ENCODE measurements around the gene SLIT1.

Gene SLIT1

GRCh38 chr10:96986200-96986856 lies 199.4 kb downstream of the SLIT1 start:
- H3K4me3 ChIP-seq = no peak overlapping the region
- no peaks in the 10 kb centered on the region for H3K27me3 ChIP-seq
- H3K4me1 ChIP-seq = peaks cover 33% of the 10 kb centered on the region
- H4K20me1 ChIP-seq = no peaks in the 10 kb centered on the region
- no peaks in the 10 kb centered on the region for H3K9me3 ChIP-seq
- H3K36me3 ChIP-seq = peaks cover 23% of the 10 kb centered on the region
- no peak overlapping the region for H3K27ac ChIP-seq
- no peak for TF ChIP-seq Cebpa-rat (IDR thresholded peaks at IDR 0.05)
- no peak overlapping the region for H3K9ac ChIP-seq
- H3K4me2 ChIP-seq = peak overlapping the region; percentile 77; the same call in 1 of the 2 replicates

- Histone ChIP-seq H3K9me3 (no peaks in the 10 kb centered on the region), H3K27me3 (no peaks in the 10 kb centered on the region), H3K4me3 (peak overlapping the region; percentile 29), H3K27ac (peak overlapping the region; percentile 85), H4K20me1 (no peaks in the 10 kb centered on the region), H3K4me1 (peaks cover 33% of the 10 kb centered on the region), H3K9ac (peak overlapping the region; percentile 70), H3K4me2 (peak overlapping the region; percentile 77), H3K36me3 (peaks cover 34% of the 10 kb centered on the region)
- no peak for TF ChIP-seq Cebpa-rat (IDR thresholded peaks at IDR 0.05)
These were observed 201.1 kb downstream of the SLIT1 start for GRCh38 chr10:96984541-96985131.

GRCh38 chr10:96982149-96982930 lies 203.4 kb downstream of the SLIT1 start:
- Histone ChIP-seq H3K4me1 (peaks cover 33% of the 10 kb centered on the region), H3K9ac (no peak overlapping the region), H3K27ac (no peak overlapping the region), H3K9me3 (no peaks in the 10 kb centered on the region), H3K36me3 (peaks cover 29% of the 10 kb centered on the region), H4K20me1 (no peaks in the 10 kb centered on the region), H3K4me3 (no peak overlapping the region), H3K4me2 (no peak overlapping the region), H3K27me3 (no peaks in the 10 kb centered on the region)
- no peak for TF ChIP-seq Cebpa-rat (IDR thresholded peaks at IDR 0.05)

- Histone ChIP-seq H3K36me3 (peaks cover 29% of the 10 kb centered on the region), H3K27me3 (no peaks in the 10 kb centered on the region), H3K9ac (no peak overlapping the region), H3K9me3 (no peaks in the 10 kb centered on the region), H3K4me3 (no peak overlapping the region), H3K27ac (no peak overlapping the region), H3K4me2 (no peak overlapping the region), H3K4me1 (peaks cover 18% of the 10 kb centered on the region), H4K20me1 (no peaks in the 10 kb centered on the region)
- no peak for TF ChIP-seq Cebpa-rat (IDR thresholded peaks at IDR 0.05)
These were observed 207.1 kb downstream of the SLIT1 start for GRCh38 chr10:96978621-96979154.

- Histone ChIP-seq H4K20me1 (no peaks in the 10 kb centered on the region), H3K9ac (no peak overlapping the region), H3K9me3 (no peaks in the 10 kb centered on the region), H3K27me3 (no peaks in the 10 kb centered on the region), H3K36me3 (no peaks in the 10 kb centered on the region; the same call in 1 of the 2 replicates), H3K4me1 (peaks cover 13% of the 10 kb centered on the region), H3K4me2 (no peak overlapping the region), H3K27ac (no peak overlapping the region), H3K4me3 (no peak overlapping the region)
- no peak for TF ChIP-seq Cebpa-rat (IDR thresholded peaks at IDR 0.05)
These were observed 210.6 kb downstream of the SLIT1 start for GRCh38 chr10:96975136-96975535.

- no peak overlapping the region for H3K27ac ChIP-seq
- no peaks in the 10 kb centered on the region for H3K36me3 ChIP-seq
These were observed 211.7 kb downstream of the SLIT1 start for GRCh38 chr10:96973809-96974747.

GRCh38 chr10:96972264-96972663 lies 213.5 kb downstream of the SLIT1 start:
- Histone ChIP-seq H3K4me2 (no peak overlapping the region), H3K4me1 (peaks cover 13% of the 10 kb centered on the region), H3K36me3 (peaks cover under 1% of the 10 kb centered on the region; the same call in 1 of the 2 replicates), H4K20me1 (no peaks in the 10 kb centered on the region), H3K27me3 (no peaks in the 10 kb centered on the region), H3K9ac (no peak overlapping the region), H3K27ac (no peak overlapping the region), H3K9me3 (no peaks in the 10 kb centered on the region), H3K4me3 (no peak overlapping the region)
- no peak for TF ChIP-seq Cebpa-rat (IDR thresholded peaks at IDR 0.05)

More at GRCh38 chr10:96973809-96974747, 211.7 kb downstream of the SLIT1 start:
- TF ChIP-seq Cebpa-rat (IDR thresholded peaks at IDR 0.05) = no peak
- no peaks in the 10 kb centered on the region for H4K20me1 ChIP-seq
- peak overlapping the region; percentile 35 for H3K4me2 ChIP-seq
- no peaks in the 10 kb centered on the region for H3K27me3 ChIP-seq
- H3K9ac ChIP-seq = no peak overlapping the region
- no peaks in the 10 kb centered on the region for H3K9me3 ChIP-seq
- no peak overlapping the region for H3K4me3 ChIP-seq
- peaks cover 13% of the 10 kb centered on the region for H3K4me1 ChIP-seq

GRCh38 chr10:96971324-96971723 lies 214.4 kb downstream of the SLIT1 start:
- Histone ChIP-seq H3K4me2 (no peak overlapping the region), H3K36me3 (peaks cover 9% of the 10 kb centered on the region), H4K20me1 (no peaks in the 10 kb centered on the region), H3K4me1 (peaks cover 13% of the 10 kb centered on the region), H3K27me3 (no peaks in the 10 kb centered on the region), H3K27ac (no peak overlapping the region), H3K9ac (no peak overlapping the region), H3K4me3 (no peak overlapping the region), H3K9me3 (no peaks in the 10 kb centered on the region)
- no peak for TF ChIP-seq Cebpa-rat (IDR thresholded peaks at IDR 0.05)
